CD4-positive, alpha-beta T cell treated with Interleukin-17A for 4 hours (primary cell): ENCODE data around the gene KIF25.

Experiments
- DNase-seq: peaks from one replicate; pipeline ENCODE4 v3.0.0-alpha.2; 2020; ENCODE audit warnings: mixed read lengths

The KIF25 gene

DNA sequence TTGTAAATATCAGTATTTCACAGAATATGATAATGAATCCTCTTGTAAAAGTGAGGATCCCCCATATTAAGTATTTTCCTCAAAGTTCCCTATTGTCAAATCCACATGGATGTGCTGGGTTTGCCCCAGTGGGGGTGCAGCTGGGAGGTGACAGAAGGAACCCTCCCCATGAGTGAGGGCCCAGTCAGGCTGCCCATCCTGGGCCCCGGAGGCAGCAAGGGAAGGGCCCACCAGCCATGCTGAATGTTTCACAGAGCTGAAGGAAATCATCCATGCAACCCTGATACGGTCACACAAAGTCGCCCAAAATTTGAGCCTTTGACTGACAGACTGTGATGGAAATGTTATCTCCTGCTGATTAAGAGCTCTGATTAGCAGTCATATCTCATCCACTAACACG, 41.8 kb downstream of the KIF25 start:
- DNase-seq: no peak

DNA sequence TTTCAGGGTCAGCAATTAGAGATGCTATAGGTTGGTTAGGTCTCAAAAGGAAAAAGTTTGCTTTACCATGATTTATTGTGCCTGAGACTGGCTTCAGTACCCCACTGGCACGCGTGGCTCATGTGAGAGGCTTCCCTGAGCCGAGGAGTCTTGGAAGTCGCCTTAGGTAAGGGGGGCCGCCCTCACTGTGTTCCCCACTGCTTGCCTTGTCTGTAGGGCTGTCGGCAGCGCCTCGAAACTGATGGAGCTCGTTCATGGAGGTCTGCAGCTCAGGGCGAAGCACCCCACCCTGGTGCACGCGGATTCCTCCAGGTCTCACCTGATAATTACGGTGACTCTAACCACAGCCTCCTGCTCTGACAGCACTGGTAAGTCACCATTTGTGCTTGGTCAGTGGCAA, 42.4 kb downstream of the KIF25 start:
- DNase-seq: no peak

DNA sequence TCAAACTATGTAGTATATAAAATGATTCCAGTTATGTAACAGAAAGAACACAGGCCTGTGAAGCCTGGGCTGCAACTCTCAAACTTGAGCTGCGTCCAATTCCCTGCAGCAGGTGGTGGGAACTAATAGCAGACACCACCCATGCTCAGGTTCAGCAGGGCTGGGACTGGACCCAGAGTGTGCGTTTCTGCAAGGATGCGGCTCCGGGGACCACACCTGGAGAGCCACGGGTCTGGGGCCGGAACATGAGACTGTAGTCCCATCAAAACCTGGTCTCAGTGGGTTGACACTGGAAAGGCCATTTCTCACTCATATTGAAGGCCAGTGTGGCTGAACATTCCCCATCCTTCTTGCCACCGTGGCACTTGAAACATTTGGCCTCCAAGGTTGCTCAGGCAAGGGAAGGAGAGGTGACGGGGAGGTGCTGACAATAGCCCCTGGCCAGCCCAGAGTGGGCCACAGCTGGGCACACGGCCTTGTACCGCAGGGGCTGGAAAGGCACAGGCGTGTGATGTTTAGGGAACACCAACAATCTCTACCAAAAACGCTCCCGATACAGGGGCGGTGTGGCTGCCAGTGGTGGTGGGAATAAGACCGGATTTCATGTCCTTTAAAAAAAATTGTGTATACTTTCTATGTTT, 43.5 kb downstream of the KIF25 start:
- no peak for DNase-seq

DNA sequence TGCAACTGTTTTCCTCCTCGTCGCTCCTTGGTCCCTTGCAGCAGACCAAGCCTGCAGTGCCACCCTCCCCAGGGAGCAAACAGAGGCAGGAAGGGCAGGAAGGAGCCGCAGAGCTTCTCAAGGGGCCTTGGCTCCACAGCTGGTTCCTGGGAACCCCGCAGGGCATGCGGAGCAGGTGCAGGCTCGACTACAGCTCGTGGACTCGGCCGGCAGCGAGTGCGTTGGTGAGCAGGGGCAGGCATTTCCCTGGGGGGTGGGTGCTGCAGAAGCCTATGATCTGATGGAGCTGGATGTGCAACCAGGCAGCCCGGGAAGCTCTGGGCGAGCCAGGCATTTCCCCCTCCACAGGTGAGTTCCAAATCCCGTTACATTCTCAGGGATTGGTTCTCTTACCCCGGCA, 44.5 kb downstream of the KIF25 start:
- no peak for DNase-seq

DNA sequence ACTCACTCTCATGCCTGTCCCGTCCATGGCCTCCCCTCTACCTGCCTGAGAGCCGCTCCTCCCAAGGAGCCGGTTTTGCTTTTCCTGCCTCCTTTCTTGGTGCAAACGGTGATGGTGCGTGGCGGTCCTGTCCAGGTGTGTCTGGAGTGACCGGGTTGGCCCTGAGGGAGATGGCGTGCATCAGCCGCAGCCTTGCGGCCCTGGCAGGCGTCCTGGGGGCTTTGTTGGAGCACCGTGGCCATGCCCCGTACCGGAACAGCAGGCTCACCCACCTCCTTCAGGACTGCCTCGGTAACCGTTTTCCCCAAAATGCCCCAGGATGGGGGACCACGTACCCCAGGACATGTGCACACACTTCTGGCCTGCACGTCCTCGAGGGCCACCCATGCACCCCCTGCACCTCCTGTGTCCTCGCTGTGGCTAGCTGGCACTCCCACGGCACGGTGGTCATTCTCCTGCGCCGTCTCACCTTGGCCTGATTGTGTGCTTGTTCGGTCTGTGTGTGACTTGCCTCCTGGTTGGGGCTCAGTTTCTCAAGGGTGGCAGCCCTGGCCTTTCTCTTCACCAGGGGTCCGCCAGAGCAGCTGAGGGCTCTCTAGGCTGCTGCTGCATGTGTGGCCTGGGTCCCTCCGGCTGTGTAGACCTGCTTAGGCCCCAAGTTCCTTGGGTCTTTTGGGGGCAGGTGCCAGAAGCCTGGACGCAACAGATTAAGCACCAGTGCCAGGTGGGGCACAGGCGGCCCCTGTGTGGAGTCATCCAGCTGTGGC, 45.1 kb downstream of the KIF25 start:
- DNase-seq: no peak

DNA sequence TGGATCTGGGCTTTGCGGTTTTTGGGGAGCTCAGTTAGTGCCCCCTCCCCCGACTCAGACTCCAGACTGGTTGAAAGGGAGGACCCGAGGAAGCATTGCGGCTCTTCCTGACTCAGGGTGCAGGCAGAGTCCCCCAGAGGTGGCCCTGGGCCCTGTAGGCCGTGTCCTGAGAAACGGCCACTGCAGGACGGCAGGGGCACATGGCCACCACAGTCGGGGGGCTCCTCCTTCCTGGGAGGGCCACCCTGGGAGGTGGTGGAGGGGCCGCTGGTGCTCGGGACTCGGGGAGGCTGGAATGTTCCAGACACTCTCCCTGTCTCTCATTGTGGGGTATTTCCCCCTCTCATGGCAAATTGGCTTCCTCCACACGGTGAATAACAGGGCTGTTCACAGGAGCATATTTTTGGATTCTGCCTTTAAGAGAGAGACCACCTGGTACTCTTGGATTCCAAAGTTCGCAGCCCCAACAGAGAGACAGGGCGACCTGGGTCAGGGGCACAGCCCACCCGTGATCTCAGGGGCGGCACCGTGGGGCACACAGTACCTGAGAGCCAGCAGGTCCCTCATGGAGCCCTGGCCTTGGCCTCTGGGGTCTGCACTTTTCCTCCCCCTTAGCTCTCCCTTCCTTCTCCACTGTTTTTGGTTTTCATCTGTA, 45.8 kb downstream of the KIF25 start:
- DNase-seq: no peak

DNA sequence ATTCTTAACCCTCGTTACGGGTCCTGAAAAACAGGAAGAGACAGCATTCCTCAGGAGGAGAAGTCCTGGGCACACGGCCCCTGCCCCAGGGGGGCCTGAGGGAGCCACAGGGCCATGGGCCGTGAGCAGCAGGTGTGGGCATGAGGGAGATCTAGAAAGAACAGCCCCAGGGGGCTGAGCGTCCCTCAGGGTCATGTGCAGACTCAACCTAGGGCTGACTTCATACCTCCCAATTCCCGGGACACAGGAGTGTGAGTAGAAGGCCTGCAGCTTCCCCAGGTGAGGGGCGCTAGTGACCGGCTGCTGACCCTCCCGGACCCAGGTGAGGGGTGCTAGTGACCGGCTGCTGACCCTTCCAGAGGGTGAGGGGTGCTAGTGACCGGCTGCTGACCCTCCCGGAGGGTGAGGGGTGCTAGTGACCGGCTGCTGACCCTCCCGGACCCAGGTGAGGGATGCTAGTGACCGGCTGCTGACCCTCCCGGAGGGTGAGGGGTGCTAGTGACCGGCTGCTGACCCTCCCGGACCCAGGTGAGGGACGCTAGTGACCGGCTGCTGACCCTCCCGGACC, 46.5 kb downstream of the KIF25 start:
- DNase-seq: no peak

DNA sequence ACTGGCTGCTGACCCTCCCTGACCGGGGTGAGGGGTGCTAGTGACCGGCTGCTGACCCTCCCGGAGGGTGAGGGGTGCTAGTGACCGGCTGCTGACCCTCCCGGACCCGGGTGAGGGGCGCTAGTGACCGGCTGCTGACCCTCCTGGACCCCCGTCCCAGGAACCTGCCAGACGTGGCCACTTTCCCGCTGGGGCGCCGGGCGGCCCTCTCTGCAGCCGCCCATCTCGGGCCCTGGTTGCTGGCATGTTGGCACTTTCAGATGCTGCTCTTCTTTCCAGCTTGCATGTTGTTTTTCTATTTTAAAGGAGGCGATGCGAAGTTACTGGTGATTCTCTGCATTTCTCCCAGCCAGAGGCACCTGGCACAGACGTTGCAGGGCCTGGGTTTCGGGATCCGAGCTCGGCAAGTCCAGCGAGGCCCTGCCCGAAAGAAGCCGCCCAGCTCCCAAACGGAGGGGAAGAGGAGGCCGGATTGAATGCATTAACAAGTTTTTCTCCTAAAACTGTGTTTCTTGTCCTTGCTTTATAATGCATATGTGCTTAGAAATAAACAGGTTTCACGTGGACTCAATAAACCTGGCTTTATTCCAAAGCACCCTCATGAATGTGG, 47.2 kb downstream of the KIF25 start:
- no peak for DNase-seq

DNA sequence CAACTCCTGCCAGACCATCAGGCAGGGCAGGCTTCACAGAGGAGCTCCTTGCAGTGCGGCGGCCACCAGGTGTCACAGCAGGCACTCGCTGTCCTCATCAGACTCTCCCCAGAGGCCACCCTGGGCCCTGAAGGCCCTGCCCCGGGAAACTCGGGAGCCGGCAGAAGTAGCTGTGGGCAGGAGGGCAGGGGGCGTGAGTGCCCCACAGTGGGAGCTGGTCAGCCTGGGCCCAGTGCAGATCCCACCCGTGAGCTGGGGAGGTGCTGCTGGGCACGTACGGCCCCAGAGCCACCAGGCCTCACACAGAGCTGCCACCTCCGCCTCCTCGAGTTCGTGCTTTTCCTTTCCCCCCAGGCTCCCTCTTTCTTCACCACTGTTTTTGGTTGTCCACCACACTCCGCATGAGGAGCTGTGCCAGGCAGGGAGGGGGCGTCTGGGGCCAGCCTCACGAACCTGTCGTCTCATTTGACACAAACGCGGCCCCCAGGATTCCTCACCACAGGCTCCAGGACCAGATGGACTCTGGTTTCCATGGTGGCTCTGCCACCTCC, 47.7 kb downstream of the KIF25 start:
- DNase-seq: no peak

DNA sequence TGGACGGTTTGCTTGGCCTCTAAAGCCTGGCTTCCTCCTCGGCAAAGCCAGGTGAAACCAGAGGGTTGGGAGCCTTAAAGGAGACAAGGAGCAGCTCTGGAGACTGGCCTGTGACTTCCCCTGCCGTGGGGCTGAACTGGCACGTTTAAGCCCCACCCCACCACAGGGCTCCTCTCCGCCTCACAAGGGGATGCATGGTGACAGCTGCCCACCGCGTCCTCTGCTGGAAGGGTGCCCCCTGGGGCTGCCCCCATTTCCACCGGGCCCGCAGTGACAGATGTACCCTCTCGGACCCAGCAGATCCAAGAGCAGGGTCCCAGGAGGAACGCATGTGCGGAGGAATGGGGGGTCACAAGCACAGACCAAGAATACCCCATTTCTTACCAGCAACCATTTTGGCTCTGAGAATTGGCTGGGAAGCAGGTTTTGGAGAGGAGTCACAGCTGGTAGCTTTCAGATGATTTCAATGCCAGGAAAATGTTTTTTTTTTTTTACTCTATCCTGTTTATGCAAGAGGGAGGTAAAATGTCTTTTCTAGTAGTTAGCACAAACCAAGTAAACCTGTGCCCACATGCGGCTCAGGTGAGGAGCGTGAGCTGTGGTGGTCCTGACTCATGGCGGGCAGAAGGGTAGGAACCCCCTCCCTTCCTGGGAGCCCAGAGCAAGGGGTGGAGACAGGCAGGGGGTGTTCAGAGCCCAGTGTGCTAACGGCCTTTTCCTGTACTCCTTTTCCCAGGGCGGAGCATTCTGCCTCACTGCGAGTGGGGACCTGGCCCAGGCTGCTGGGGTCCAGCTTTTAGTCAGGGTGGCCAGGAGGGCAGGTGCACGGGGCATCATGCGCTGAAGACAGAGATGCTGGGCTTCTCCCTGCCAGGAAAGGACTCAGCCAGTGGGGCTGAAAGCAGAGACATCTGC, 48.5 kb downstream of the KIF25 start:
- DNase-seq: no peak

DNA sequence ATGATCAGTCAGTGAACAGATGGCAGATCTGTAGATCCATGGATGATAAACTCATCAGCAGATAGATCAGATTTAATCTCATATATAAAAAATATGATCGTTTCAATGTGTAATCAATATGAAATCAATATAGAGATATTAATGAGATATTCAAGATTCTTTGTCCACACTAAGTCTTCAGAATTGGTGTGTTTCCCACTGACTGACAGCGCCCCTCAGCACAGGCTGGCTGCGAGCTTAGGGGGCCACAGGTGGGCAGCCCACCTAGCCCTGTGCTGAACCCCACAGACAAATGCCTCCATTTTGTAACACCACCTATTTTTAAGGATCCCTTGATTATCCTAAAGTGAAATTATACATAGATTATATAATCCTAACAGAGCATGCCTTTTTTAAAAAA, 49.2 kb downstream of the KIF25 start:
- DNase-seq: no peak

DNA sequence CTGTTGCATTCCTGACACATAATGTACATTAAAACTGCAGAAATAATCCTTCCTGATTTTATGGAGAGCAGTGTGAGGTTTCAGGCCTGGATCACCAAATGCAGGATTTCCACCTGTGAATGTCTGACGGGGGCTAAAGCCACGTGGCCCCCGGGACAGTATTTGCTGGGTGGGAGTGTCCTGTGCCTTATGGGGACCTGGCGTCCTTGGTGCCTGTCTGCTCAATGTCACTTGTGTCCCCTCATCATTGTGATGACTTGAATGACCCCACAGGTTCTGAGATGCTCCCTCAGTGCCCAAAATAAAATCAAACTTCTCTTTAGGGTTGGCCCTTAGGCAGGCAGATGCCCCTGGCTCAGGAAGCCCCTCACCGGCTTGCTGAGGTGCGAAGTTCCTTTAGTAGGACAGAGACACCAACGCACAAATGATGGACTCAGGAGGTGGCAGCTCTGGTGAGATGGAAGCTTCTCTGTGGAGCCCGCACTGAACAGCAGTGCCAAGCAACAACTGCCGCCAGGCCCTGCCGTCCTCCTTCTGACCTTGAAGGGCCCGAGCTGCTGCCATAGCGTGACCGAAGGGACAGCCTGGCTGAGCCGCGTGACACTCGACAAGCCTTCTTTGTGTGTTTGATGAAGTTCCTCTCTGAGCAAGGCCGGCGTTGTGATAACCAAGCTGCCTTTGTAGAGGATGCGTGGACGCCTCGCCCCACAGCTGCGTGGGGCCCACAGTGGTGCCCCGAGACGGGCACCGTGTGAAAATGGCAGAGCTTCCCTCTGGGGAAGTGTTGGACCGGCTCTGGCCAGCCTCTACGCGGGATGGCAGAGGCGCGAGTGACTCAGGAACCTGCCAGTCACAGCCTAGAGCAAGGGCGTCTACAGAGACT, 50.6 kb downstream of the KIF25 start:
- no peak for DNase-seq

DNA sequence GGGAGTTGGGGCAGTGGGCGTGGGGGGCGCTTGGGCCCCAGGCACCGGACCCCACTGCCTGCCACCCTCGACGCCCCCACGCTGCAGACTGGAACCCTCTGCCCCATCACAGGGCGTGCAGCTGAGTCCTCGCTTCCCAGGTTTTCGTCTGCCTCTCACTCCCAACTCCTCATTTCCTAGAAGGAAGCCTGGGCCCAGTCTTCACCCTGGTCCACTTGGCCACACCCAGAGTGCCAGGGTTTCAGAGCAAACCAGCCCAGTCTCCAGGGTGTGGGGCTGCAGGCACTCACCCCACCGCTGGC, 51.2 kb downstream of the KIF25 start:
- no peak for DNase-seq

DNA sequence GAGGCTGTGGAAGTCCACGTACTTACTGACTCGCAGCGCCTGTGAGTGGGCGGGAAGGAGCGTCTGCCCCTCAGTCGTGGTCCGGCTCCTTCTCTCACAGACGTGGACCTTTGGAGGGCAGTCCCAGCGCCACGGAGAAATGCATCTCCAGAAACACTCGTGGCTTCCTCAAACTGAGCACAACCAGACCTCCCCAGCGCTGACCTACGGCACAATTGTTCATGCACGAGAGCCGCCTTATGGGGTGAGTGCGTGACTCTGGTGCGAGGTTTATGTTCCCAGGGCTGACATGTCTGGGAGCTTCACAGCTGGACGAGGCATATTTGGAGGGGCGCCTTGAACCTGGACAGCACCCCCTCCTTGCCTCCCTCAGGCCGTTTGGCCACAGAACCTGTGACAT, 51.8 kb downstream of the KIF25 start:
- DNase-seq: no peak

DNA sequence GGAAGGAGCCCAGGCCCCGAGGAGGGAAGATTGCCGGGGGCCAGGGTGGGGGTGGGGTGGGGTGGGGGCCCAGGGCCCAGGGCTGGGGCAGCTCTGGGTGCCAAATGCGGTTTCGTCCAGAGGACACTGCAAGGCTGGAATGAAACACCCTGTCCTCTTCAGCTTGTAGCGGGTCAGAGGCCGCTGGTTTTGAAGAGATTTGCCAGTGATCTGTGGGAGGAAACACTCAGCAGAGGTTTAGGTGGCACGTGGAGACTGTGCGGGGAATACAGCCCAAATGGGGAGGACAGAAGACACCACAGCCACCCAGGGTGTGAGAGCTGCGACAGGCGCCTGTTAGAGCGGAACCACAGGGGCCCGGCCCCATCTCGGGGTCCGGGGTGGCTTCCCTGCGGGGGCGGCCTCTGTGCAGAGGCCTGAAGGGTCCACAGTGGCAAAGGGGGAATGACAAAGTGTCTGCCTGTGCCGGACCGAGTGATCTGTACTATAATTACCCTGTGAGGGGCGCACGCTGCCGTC, 52.3 kb downstream of the KIF25 start:
- DNase-seq: no peak

DNA sequence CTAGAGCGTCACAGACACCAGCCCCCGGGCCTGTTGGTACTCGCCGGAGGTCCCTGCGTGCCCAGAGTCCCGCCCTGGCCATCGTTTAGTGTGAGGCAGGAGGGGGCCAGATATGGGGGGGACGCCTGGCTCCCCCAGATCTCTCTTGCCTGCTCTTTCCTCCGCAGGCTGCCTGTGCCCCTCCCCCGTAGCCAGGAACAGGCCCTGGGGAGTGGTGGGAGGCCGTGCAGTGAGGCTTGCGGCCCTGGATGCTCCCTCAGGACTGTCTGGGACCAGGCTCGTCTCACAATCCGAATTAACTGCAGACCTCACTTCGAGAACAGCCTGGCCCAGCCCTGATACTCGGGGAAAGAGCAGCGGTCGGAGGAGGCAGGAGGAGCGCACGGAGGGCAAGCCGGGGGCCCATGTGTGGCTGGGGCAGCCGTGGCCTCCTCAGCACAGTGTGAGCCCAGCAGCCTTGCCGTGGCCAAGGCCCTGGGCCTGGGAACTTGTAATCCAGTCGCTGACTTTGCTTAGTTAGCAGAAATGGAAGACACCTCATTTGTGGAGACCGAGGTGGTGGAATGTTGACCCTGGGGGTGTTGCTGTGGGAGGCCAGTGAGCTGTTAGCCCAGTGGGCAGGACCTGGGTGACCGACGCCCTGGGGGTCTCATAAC, 52.9 kb downstream of the KIF25 start:
- DNase-seq: no peak

DNA sequence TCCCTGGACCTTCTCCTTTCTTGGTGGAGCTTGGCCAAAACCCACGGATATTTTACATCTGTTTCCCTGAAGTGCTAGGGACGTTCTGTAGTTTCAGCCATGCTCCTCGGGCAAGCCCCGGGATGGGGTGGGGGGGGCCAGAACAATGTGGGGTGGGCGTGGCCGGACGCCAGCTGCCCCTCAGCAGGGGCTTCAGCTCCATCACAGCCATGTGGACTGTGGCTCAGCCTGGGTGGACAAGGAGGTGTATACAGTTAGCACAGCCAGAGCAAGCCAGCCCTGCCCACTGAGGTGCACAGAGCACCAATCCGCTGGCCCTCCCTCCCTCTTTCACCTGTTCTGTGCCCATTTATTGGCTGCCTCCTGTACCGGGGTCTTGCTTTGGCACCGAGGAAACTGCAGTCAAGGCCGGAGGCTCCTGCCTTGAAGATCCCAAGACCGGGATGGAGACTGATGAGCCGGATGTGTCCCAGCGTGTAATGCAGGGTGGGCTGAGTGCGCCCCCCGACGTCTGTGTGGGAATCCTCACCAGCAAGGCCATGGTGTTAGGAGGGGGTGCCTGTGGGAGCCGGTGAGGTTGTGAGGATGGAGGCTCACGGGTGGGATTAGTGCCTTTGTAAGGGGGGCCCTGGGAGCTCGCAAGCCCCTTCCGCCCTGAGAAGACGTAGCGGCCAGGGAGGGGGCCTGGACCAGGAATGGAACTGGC, 53.6 kb downstream of the KIF25 start:
- DNase-seq: no peak

DNA sequence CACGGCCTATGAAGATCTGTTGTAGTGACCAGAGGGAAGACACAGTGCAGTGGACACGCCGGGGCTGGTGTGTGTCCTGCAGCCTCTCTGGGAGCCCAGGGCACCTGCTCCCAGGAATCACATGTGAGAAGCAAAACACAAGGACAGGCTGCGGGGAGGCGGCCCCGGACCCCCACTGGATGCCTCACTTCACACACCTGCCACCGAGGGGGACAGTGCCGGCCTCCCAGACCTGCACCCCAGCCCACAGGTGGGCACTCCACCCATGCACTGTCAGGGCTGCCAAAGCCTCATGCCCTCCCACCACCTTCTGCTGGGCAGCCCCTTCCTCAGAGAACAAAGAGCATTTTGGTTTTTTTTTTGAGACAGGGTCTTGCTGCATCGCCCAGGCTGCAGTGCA, 54.2 kb downstream of the KIF25 start:
- no peak for DNase-seq

DNA sequence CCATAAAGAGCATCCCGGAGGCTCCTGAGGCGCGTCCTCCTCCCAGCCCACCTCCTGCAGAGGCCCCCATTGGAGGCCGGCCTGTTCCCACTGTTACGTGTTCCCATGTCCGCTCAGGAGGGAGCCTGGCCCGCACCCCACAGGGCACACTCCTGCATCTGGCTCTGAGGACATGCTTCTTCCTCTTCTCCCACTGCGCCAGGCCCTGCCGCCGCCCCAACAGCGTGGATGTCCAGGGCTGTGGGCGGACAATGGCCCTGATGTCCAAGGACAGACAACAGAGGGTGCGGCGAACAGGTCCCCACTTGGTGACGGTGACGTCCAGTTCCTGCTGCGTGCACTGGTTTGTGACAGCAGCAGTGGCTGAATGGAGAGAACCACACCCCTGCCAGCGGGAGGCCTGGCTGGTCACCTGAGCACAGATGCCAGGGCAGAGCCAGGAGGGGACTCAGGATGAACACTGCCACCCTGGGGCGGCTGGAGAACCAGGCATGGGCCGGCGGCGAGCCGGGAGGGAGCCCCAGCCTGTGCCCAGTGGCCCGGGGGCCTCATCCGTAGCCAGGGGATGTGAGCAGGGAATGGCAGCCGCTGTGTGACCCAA, 54.9 kb downstream of the KIF25 start:
- no peak for DNase-seq
